ENCODE measurements around the gene ARL3.

DNA sequence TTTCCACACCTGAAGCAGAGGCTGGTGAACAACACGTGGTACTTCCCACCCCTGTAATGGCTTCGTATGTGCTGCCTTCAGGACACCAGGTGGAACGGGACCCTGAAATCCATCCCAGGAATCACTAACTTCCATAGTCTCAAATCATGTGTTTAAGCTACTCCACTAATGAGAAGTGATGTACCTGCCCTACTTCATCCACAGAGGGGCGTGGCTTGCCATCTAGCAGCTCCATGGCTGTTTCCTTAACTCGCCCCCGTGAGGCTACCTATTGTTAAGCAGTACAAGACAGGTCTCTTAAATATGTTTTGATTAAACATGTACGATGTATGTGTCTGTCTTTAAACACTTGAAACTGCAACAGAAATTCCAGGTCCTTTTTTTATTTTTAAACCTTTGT lies 31.8 kb downstream of the ARL3 start:
- TF ChIP-seq, protein P1, sequence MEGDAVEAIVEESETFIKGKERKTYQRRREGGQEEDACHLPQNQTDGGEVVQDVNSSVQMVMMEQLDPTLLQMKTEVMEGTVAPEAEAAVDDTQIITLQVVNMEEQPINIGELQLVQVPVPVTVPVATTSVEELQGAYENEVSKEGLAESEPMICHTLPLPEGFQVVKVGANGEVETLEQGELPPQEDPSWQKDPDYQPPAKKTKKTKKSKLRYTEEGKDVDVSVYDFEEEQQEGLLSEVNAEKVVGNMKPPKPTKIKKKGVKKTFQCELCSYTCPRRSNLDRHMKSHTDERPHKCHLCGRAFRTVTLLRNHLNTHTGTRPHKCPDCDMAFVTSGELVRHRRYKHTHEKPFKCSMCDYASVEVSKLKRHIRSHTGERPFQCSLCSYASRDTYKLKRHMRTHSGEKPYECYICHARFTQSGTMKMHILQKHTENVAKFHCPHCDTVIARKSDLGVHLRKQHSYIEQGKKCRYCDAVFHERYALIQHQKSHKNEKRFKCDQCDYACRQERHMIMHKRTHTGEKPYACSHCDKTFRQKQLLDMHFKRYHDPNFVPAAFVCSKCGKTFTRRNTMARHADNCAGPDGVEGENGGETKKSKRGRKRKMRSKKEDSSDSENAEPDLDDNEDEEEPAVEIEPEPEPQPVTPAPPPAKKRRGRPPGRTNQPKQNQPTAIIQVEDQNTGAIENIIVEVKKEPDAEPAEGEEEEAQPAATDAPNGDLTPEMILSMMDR (IDR thresholded peaks at IDR 0.05; ENCODE audit: borderline replicate concordance, extremely low read depth, low read length, poor library complexity, severe bottlenecking): no peak
- TF ChIP-seq EZH2 (IDR thresholded peaks at IDR 0.05; ENCODE audit: borderline replicate concordance, low read depth, low read length, severe bottlenecking): no peak

Measured in DND-41 (cell line).